A172 (cell line): Measurements from ENCODE around the gene LRSAM1. TPM values are rescaled to one million over a fixed set of nuclear protein-coding genes. Genes with fewer than 3 reads are reported as not detected.
"Not testable (repeated sequence)": the region's sequence is repeated elsewhere in the genome, so short reads cannot be mapped to it uniquely, and the experiment has no call there.

Source experiments
- DNase-seq: peaks from one replicate; pipeline ENCODE4 v3.0.0-alpha.2; 2015; ENCODE audit warnings: low spot score
- total RNA-seq: library from RNA; depleted of rRNA; stranded (reverse); fragments of >200 nt; shearing (Covaris generic); gene quantifications from 2 replicates; pipeline ENCODE4 v1.2.3, GENCODE V29; 2014

LRSAM1 gene
- total RNA-seq, 1 experiment from 2014 or later: 8.5 TPM

- no peak for DNase-seq
Observed at GRCh38 chr9:127457191-127457878, 6.0 kb downstream of the LRSAM1 start.

- no peak for DNase-seq
Observed at GRCh38 chr9:127458921-127459320, 7.6 kb downstream of the LRSAM1 start.

- no peak for DNase-seq
Observed at GRCh38 chr9:127463382-127463781, 12.1 kb downstream of the LRSAM1 start.

GRCh38 chr9:127463911-127464310 is 12.6 kb downstream of the LRSAM1 start:
- DNase-seq: no peak

- not testable (repeated sequence) for DNase-seq
Observed at GRCh38 chr9:127466407-127466917, 15.2 kb downstream of the LRSAM1 start.

GRCh38 chr9:127467621-127468020 is 16.3 kb downstream of the LRSAM1 start:
- no peak for DNase-seq

- DNase-seq: no peak
Observed at GRCh38 chr9:127470662-127471061, 19.4 kb downstream of the LRSAM1 start.

GRCh38 chr9:127473501-127473900 is 22.2 kb downstream of the LRSAM1 start:
- DNase-seq: no peak

GRCh38 chr9:127473932-127474331 is 22.6 kb downstream of the LRSAM1 start:
- DNase-seq: no peak

GRCh38 chr9:127474592-127474991 is 23.3 kb downstream of the LRSAM1 start:
- no peak for DNase-seq

GRCh38 chr9:127479507-127480081 is 28.3 kb downstream of the LRSAM1 start:
- DNase-seq: no peak

- DNase-seq: no peak
Observed at GRCh38 chr9:127482662-127483061, 31.4 kb downstream of the LRSAM1 start.

GRCh38 chr9:127485995-127486394 is 34.7 kb downstream of the LRSAM1 start:
- DNase-seq: no peak

GRCh38 chr9:127488946-127489345 is 37.6 kb downstream of the LRSAM1 start:
- DNase-seq: no peak

GRCh38 chr9:127489471-127490115 is 38.3 kb downstream of the LRSAM1 start:
- DNase-seq: no peak

GRCh38 chr9:127490535-127491230 is 39.4 kb downstream of the LRSAM1 start:
- DNase-seq: no peak

- DNase-seq: no peak
Observed at GRCh38 chr9:127491516-127491915, 40.2 kb downstream of the LRSAM1 start.

GRCh38 chr9:127492616-127493015 is 41.3 kb downstream of the LRSAM1 start:
- DNase-seq: no peak

- no peak for DNase-seq
Observed at GRCh38 chr9:127493592-127494303, 42.4 kb downstream of the LRSAM1 start.

GRCh38 chr9:127494304-127494702 is 43.0 kb downstream of the LRSAM1 start:
- no peak for DNase-seq

GRCh38 chr9:127495884-127496555 is 44.7 kb downstream of the LRSAM1 start:
- no peak for DNase-seq
